ENCODE data around the gene MRPS22. TPM values are rescaled to one million over a fixed set of nuclear protein-coding genes. Genes with fewer than 3 reads are reported as not detected.

Gene MRPS22
- total RNA-seq, 1 experiment from 2014 or later = 95.1 TPM

GRCh38 chr3:139388077-139388476 lies 44.3 kb downstream of the MRPS22 start:
- ChIA-PET POLR2A (no interaction called here), RAD21 (ENCODE audit: low non-redundant PET in 1 of 2, low total read pairs in 2 of 2, uncharacterized antibody in 2 of 2, unreplicated experiment in 2 of 2) (no interaction called here), CTCF (interaction anchor here (0.7 kb wide), 1 partner anchor 9 kb away, joined by 4 read pairs; no protein-coding TSS in a partner anchor)
- no TSS peak for BruUV-seq (replicated peaks)
- Histone ChIP-seq H2AFZ (ENCODE audit: low read depth, low read length, poor library complexity, severe bottlenecking) (no peak overlapping the region), H3K79me2 (ENCODE audit: insufficient read depth, low read length) (peaks cover 63% of the 10 kb centered on the region), H3K27me3 (ENCODE audit: insufficient read depth, low read length) (no peaks in the 10 kb centered on the region), H3K9me2 (ENCODE audit: insufficient read depth) (no peaks in the 10 kb centered on the region), H3K36me3 (ENCODE audit: control insufficient read depth in 1 of 2, insufficient read depth in 2 of 2, low read length in 2 of 2) (peaks cover 0 to 2% of the 10 kb centered on the region in 2 experiments; a peak in 2 of 4 replicates), H3K4me3 (replicated peaks in 1 of 2; ENCODE audit: low read depth in 1 of 2, low read length in 2 of 2) (peak overlapping the region; percentile 89 to 94; a peak in 3 of 4 replicates), H3K27ac (ENCODE audit: low read depth, low read length) (no peak overlapping the region), H3K9ac (ENCODE audit: low read length) (peak overlapping the region; percentile 93; the same call in 1 of the 2 replicates), H3K4me2 (ENCODE audit: low read length) (peak overlapping the region; percentile 85), H3K9me3 (ENCODE audit: control insufficient read depth in 1 of 2, insufficient read depth in 1 of 2, low read depth in 1 of 2, low read length in 2 of 2) (no peaks in the 10 kb centered on the region), H4K20me1 (ENCODE audit: insufficient read depth) (no peaks in the 10 kb centered on the region; the same call in 1 of the 2 replicates), H3K4me1 (ENCODE audit: control insufficient read depth in 1 of 2, insufficient read depth in 2 of 2, low read length in 2 of 2) (peaks cover 10 to 18% of the 10 kb centered on the region in 2 experiments)
- ATAC-seq = no peak
- intact Hi-C loops (cut with micrococcal nuclease) = no loop called here
- no peak for DNase-seq (ENCODE audit: low read depth, low spot score)
- TF ChIP-seq EGR1 (IDR thresholded peaks at IDR 0.05; ENCODE audit: low read depth) (no peak), ELF1 (IDR thresholded peaks at IDR 0.05; ENCODE audit: borderline replicate concordance, low read depth) (no peak), CTCF (IDR thresholded peaks at IDR 0.05 in 2 of 3, conservative IDR thresholded peaks at IDR 0.05 in 1 of 3; ENCODE audit: borderline replicate concordance in 1 of 3, insufficient read depth in 1 of 3, low read depth in 2 of 3, low read length in 2 of 3) (no peak), SIN3A (IDR thresholded peaks at IDR 0.05; ENCODE audit: low read depth) (no peak), SP1 (IDR thresholded peaks at IDR 0.05; ENCODE audit: low read depth) (no peak), EZH2phosphoT487 (IDR thresholded peaks at IDR 0.05; ENCODE audit: borderline replicate concordance) (no peak), CEBPB (IDR thresholded peaks at IDR 0.05; ENCODE audit: low read depth) (no peak)

All from HCT116 (cell line).